ENCODE data around the gene DOLPP1. TPM values are rescaled to one million over a fixed set of nuclear protein-coding genes. Genes with fewer than 3 reads are reported as not detected.

DOLPP1 gene
- total RNA-seq, 1 experiment from 2014 or later, result 13.7 TPM

- peaks cover 3% of the 10 kb centered on the region; the same call in 1 of the 2 replicates for H3K4me1 ChIP-seq (ENCODE audit: control insufficient read depth, insufficient read depth, low read length)
- in situ Hi-C loops (cut with HindIII; ENCODE audit: low pct_unique_long_range_greater_than_20kb, low sequenced_read_pairs) (no loop called here), intact Hi-C loops (cut with micrococcal nuclease; ENCODE audit: unreplicated experiment) (no loop called here)
- DNase-seq (ENCODE audit: low read depth, low spot score) (no peak), ATAC-seq (peak; percentile 91)
- TF ChIP-seq, protein P1, sequence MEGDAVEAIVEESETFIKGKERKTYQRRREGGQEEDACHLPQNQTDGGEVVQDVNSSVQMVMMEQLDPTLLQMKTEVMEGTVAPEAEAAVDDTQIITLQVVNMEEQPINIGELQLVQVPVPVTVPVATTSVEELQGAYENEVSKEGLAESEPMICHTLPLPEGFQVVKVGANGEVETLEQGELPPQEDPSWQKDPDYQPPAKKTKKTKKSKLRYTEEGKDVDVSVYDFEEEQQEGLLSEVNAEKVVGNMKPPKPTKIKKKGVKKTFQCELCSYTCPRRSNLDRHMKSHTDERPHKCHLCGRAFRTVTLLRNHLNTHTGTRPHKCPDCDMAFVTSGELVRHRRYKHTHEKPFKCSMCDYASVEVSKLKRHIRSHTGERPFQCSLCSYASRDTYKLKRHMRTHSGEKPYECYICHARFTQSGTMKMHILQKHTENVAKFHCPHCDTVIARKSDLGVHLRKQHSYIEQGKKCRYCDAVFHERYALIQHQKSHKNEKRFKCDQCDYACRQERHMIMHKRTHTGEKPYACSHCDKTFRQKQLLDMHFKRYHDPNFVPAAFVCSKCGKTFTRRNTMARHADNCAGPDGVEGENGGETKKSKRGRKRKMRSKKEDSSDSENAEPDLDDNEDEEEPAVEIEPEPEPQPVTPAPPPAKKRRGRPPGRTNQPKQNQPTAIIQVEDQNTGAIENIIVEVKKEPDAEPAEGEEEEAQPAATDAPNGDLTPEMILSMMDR (IDR thresholded peaks at IDR 0.05), result peak; percentile 77
- TF ChIP-seq, protein P2, sequence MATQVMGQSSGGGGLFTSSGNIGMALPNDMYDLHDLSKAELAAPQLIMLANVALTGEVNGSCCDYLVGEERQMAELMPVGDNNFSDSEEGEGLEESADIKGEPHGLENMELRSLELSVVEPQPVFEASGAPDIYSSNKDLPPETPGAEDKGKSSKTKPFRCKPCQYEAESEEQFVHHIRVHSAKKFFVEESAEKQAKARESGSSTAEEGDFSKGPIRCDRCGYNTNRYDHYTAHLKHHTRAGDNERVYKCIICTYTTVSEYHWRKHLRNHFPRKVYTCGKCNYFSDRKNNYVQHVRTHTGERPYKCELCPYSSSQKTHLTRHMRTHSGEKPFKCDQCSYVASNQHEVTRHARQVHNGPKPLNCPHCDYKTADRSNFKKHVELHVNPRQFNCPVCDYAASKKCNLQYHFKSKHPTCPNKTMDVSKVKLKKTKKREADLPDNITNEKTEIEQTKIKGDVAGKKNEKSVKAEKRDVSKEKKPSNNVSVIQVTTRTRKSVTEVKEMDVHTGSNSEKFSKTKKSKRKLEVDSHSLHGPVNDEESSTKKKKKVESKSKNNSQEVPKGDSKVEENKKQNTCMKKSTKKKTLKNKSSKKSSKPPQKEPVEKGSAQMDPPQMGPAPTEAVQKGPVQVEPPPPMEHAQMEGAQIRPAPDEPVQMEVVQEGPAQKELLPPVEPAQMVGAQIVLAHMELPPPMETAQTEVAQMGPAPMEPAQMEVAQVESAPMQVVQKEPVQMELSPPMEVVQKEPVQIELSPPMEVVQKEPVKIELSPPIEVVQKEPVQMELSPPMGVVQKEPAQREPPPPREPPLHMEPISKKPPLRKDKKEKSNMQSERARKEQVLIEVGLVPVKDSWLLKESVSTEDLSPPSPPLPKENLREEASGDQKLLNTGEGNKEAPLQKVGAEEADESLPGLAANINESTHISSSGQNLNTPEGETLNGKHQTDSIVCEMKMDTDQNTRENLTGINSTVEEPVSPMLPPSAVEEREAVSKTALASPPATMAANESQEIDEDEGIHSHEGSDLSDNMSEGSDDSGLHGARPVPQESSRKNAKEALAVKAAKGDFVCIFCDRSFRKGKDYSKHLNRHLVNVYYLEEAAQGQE (IDR thresholded peaks at IDR 0.05; ENCODE audit: insufficient read depth in 1 of 2, low read depth in 2 of 2, low read length in 1 of 2), result no peak
- BruUV-seq (replicated peaks), result no TSS peak
- no peaks in the 10 kb centered on the region for H3K9me3 ChIP-seq (ENCODE audit: control insufficient read depth, insufficient read depth, low read depth, low read length)
- CTCF ChIA-PET, result no interaction called here
- H3K36me3 ChIP-seq (ENCODE audit: control insufficient read depth, insufficient read depth, low read length), result no peaks in the 10 kb centered on the region
- no peak overlapping the region for H3K27ac ChIP-seq (ENCODE audit: low read length)
- H3K4me3 ChIP-seq (ENCODE audit: low read depth in 2 of 2, low read length in 2 of 2), result no peak overlapping the region
- no peaks in the 10 kb centered on the region for H3K27me3 ChIP-seq (ENCODE audit: control insufficient read depth, insufficient read depth, low read length)
- POLR2A ChIA-PET, result no interaction called here
Observed at GRCh38 chr9:129102791-129103594, 22.1 kb downstream of the DOLPP1 start.

- CTCF ChIA-PET, result no interaction called here
- intact Hi-C loops (cut with micrococcal nuclease; ENCODE audit: unreplicated experiment) (no loop called here), in situ Hi-C loops (cut with HindIII; ENCODE audit: low pct_unique_long_range_greater_than_20kb, low sequenced_read_pairs) (no loop called here)
- Histone ChIP-seq H3K9me3 (ENCODE audit: control insufficient read depth, insufficient read depth, low read depth, low read length) (no peaks in the 10 kb centered on the region), H3K27ac (ENCODE audit: low read length) (no peak overlapping the region), H3K27me3 (ENCODE audit: control insufficient read depth, insufficient read depth, low read length) (no peaks in the 10 kb centered on the region), H3K4me1 (ENCODE audit: control insufficient read depth, insufficient read depth, low read length) (peaks cover 3% of the 10 kb centered on the region; the same call in 1 of the 2 replicates), H3K36me3 (ENCODE audit: control insufficient read depth, insufficient read depth, low read length) (no peaks in the 10 kb centered on the region), H3K4me3 (ENCODE audit: low read depth in 2 of 2, low read length in 2 of 2) (no peak overlapping the region)
- TF ChIP-seq SIN3A (IDR thresholded peaks at IDR 0.05; ENCODE audit: borderline replicate concordance, insufficient read depth, low read depth, low read length) (no peak), TCF7L2 (IDR thresholded peaks at IDR 0.05; ENCODE audit: low read depth, low read length) (no peak), POLR2AphosphoS5 (IDR thresholded peaks at IDR 0.05; ENCODE audit: low read depth, low read length) (no peak)
- TF ChIP-seq, protein P1 (IDR thresholded peaks at IDR 0.05), result no peak
- TF ChIP-seq, protein P2 (IDR thresholded peaks at IDR 0.05; ENCODE audit: insufficient read depth in 1 of 2, low read depth in 2 of 2, low read length in 1 of 2), result no peak
- DNase-seq (ENCODE audit: low read depth, low spot score), result no peak
- ATAC-seq, result no peak
- BruUV-seq (replicated peaks), result no TSS peak
- POLR2A ChIA-PET, result no interaction called here
Observed at GRCh38 chr9:129103595-129103965, 22.7 kb downstream of the DOLPP1 start.

Data from Panc1 (cell line).